ENCODE data around the gene RASSF5. TPM values are rescaled to one million over a fixed set of nuclear protein-coding genes. Genes with fewer than 3 reads are reported as not detected.
A peak's percentile ranks its signal among the peaks of the same experiment; 100 is the strongest.

Gene RASSF5
- total and polyA plus RNA-seq, 8 donors, result 6.7 to 22.3 (median 12.5) TPM

- intact Hi-C loops (cut with DNase I), result no loop called here
- DNase-seq (no peak), FAIRE-seq (no peak), ATAC-seq (no peak)
- H3K4me1 ChIP-seq, result no peaks in the 10 kb centered on the region
- no peak overlapping the region for H3K27ac ChIP-seq
- 76 to 90% methylated on average over 5 of the region's 5 CpGs for WGBS, 2 donors
- H3K9me3 ChIP-seq, result no peaks in the 10 kb centered on the region
- no peak overlapping the region for H3K4me3 ChIP-seq
- TF ChIP-seq CTCF (IDR thresholded peaks at IDR 0.05), result no peak
- H3K27me3 ChIP-seq, result no peaks in the 10 kb centered on the region
- H3K36me3 ChIP-seq, result peaks cover 0 to 52% (median 19%) of the 10 kb centered on the region in 3 donors
Observed at GRCh38 chr1:206604861-206605260, 97.5 kb downstream of the RASSF5 start.

DNA sequence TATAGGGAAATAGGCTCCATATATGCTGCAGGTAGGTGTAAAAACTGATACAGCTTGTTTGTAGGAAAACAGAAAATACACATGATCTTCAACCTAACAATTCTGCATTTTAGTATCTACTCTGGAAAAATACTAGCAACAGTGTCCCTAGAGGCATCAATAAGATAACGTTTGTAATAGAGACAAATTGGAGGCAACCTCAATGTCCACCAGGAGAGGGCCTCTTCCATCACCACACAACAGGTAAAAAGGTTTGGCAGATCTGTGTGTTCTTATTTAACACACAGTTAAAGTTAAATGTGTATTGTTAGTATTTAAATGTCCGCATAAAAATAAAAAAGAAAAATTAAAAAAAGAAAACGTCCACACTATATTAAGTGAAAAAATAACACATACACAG lies 99.5 kb downstream of the RASSF5 start:
- peaks cover 0 to 44% (median 18%) of the 10 kb centered on the region in 3 donors for H3K36me3 ChIP-seq
- no peak overlapping the region for H3K27ac ChIP-seq
- H3K9me3 ChIP-seq, result no peaks in the 10 kb centered on the region
- ATAC-seq (peak in 2 of 4 donors; percentile 52 to 71), DNase-seq (no peak), FAIRE-seq (no peak)
- intact Hi-C loops (cut with DNase I), result no loop called here
- 52 to 60% methylated on average over 3 of the region's 3 CpGs for WGBS, 2 donors
- TF ChIP-seq CTCF (IDR thresholded peaks at IDR 0.05), result peak in 1 of 4 donors; percentile 8
- no peaks in the 10 kb centered on the region for H3K27me3 ChIP-seq
- peaks cover 0 to 8% (median 7%) of the 10 kb centered on the region in 3 donors for H3K4me1 ChIP-seq
- H3K4me3 ChIP-seq, result no peak overlapping the region

DNA sequence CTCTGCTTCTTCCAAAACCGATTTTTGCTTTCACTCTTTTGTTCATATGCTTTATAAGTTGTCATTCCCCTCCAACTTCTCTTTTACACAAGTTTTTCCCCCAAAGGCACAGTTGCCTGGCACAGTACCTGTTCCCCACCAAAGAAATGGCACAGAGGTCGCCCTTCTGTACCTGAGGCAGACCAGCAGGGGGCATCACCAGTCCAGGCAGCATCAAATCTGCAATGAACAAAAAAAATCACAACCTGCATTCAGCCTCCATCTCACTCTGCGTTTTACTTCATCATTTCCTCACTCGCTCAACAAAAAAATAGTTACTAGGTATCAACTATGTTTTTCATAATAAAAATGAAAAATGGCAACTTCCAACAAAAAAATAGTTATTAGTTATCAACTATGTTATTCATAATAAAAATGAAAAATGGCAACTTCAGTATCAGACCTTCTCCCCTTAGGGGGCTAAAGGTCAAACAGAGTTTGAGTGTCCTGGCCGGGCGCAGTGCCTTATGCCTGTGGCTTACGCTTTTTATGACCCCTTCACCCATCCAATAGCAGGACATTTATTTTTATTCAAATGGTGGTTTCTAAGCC lies 100.9 kb downstream of the RASSF5 start:
- no peak for FAIRE-seq
- whole genome bisulfite sequencing, 2 donors, result 59 to 67% methylated on average over 7 of the region's 7 CpGs

DNA sequence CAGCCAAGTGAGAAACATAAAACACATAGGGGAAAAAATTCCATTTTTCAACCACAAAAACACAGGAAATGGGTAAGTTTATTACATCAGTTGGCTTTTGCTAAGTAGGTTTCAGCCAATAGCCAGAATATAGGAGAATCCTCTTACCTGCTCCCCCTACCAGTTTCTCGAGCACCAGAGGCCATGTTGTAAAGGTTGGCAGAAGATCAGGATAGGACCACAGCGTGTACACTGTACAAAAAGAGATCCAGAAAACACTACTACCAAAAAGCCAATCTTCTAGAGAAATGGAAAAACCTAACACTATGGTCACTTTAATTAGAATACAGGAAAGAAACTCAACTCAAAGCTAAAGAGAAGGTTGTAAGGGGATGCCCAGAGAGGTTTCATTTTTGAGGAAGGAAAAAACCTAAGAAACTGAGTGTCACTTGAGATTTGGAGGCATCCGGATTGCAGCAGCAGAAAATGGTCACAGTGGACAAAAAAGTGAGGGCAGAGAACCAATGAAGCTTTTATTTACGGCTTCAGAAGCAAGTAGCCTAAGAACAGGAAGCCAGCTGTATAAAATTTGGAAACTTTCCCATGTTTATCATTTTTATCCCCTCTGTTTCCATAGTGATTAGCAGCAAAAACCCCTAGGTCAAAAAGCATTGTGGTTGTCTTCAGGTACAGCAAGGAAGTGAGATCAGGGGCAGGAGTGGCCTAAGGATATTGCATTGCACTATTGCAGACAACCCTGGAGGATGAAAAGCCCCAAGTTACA lies 102.1 kb downstream of the RASSF5 start:
- no peak overlapping the region for H3K27ac ChIP-seq
- FAIRE-seq (no peak), DNase-seq (no peak), ATAC-seq (no peak)
- TF ChIP-seq CTCF (IDR thresholded peaks at IDR 0.05), result no peak
- peaks cover 0 to 8% (median 7%) of the 10 kb centered on the region in 3 donors for H3K4me1 ChIP-seq
- intact Hi-C loops (cut with DNase I), result no loop called here
- H3K27me3 ChIP-seq, result no peaks in the 10 kb centered on the region
- WGBS, 2 donors, result 70 to 73% methylated on average over 4 of the region's 4 CpGs
- H3K9me3 ChIP-seq, result no peaks in the 10 kb centered on the region
- H3K4me3 ChIP-seq, result no peak overlapping the region
- peaks cover 0 to 21% (median 4%) of the 10 kb centered on the region in 3 donors for H3K36me3 ChIP-seq

More for the DNA sequence above, 100.9 kb downstream of the RASSF5 start:
- Histone ChIP-seq H3K4me3 (no peak overlapping the region), H3K9me3 (no peaks in the 10 kb centered on the region), H3K27ac (no peak overlapping the region), H3K27me3 (no peaks in the 10 kb centered on the region), H3K4me1 (peaks cover 0 to 8% (median 7%) of the 10 kb centered on the region in 3 donors), H3K36me3 (peaks cover 0 to 30% (median 5%) of the 10 kb centered on the region in 3 donors)
- peak; percentile 14 to 61 (median 54) for TF ChIP-seq CTCF (IDR thresholded peaks at IDR 0.05)
- no peak for ATAC-seq
- intact Hi-C loops (cut with DNase I), result no loop called here
- peak in 1 of 6 donors; percentile 50 for DNase-seq
